ENCODE results near the gene IL22RA1.

The IL22RA1 gene

GRCh38 chr1:24136956-24137539, 5.9 kb downstream of the IL22RA1 start:
- no peak for FAIRE-seq

DNA sequence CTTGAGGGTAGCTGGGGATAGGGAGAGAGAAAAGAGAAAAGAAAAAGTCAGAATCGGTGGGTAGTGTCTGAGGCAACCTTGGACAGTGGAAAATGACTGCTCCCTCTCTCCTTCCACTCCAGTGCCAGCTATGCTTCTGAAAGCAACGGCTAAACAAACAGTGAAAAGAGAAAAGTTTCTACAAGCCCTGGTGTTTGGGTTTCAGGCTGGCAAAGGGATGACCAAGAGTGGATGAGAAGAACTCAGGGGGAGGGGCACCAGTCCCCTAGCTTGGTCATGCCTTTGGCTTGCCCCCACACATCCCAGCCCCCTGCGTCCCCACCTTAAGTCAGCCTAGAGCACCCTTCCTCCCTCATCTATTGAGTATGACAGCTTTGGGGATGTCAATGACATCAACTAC, 8.6 kb downstream of the IL22RA1 start:
- no peak for FAIRE-seq

DNA sequence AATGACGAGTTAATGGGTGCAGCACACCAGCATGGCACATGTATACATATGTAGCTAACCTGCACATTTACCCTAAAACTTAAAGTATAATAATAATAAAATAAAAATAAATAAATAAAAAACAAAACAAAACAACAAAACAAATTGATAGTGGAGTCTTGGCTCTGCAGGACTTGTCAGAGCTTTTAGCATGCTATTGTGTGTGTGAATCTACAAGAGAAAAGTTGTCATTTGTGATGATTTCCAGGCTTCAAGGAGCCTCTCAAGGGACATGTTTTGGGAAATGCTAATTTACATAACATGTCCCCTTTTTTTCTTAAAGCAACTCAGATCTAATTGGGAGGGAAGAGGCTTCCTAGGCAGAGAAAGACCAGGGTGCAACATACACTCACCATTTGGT, 9.1 kb downstream of the IL22RA1 start:
- FAIRE-seq, result no peak

DNA sequence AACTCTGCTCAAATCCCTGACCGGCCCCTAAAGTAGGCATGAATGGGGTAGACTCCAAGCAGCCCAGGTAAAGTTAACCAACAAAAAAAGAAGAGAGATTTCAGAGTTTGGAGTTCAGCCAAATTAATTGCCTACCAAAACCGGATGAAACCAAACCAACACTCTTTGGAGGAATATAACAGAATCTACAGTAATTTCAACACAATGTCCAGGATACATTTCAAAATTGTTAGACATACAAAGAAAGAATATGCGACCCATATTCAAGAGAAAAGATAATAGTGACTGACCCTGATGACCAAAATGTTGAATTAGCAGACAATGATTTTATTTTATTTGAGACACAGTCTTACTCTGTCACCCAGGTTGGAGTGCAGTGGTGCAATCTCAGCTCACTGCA, 12.6 kb downstream of the IL22RA1 start:
- no peak for FAIRE-seq

- FAIRE-seq, result no peak
Observed at GRCh38 chr1:24127801-24128363, 15.1 kb downstream of the IL22RA1 start.

DNA sequence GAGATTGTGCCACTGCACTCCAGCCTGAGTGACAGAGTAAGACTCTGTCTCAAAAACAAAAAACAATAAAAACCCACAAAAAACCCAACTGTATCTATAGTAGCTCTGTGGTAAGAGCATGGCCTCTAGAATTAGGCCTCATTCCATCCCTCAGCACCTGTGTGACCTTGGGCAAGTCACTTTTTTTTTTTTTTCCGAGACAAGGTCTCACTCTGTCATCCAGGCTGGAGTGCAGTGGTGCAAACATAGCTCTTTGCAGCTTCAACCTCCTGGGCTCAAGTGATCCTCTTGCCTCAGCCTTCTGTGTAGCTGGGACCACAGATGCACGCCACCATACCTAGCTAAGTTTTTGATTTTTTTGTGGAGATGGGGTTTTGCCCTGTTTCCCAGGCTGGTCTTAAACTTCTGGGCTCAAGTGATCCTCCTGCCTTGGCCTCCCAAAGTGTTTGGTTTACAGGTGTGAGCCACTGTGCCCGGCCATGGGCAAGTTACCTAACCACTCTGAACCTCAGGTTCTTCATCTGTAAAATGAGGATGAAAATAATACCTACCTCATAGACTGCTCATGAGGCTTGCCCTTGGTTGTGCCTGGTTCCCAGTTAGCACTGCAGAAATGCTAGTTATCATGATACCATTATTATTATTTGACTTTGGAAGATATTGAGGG, 15.7 kb downstream of the IL22RA1 start:
- FAIRE-seq, result no peak

DNA sequence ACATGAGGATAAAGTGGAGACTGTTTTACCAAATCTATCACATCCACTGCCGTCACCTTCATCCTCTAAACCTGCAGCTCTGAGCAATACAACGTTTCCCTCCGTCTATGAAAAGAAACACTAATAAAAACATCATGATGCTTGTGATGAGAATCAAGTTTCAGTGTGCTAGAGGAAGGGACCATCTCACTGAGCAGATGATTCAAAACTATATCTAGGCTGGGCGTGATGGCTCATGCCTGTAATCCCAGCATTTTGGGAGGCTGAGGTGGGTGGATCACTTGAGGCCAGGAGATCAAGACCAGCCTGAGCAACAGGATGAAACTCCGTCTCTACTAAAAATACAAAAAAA, 16.3 kb downstream of the IL22RA1 start:
- no peak for FAIRE-seq

DNA sequence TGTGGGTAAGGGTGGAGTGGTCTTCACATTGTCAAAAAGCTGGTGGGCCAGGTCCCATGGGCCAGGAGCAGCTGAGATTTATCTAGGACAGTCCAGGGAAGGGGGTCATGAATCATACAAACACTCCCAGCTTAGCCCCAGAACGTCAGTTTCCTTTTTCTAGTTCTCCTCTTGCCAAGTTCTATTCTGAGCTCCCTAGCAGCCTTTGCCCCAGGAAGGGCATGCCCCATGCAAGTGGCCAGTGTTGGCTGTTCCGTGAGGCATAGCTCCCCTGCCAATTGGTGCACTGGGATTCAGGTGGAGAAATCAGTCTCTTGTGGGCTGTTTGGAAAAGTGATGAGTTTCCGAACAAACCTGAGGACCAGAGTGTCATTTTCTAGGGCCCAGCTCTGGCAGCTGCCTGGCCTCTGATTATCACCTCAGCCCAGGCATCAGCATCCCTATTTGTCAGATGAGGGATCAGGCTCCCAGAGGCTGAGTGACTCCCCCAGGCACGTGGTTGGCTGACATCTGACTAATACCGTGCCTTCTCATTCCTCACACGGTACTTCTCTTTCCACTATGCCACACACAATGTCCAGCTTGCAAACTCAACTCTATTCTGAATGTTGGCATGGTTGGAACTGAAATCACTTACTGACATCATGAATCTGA, 16.8 kb downstream of the IL22RA1 start:
- FAIRE-seq, result no peak

DNA sequence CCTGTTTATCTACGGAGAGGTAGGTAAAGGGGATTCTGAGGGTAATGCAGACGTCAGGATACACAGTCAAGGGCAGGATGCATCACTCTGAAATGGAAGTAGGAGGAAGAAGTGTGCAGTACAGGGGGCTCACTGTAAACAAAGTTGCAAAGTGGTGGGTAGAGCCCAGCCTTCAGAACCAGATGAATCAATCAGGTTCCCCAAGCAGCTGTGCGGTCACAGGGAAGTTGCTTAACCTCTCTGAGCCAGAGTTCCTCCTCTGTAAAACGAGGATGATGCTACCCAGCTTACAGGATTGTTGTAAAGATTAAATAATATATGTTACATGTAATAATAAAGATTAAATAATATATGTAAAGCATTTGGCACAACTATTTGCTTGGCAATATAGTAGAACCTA, 17.5 kb downstream of the IL22RA1 start:
- FAIRE-seq, result no peak

DNA sequence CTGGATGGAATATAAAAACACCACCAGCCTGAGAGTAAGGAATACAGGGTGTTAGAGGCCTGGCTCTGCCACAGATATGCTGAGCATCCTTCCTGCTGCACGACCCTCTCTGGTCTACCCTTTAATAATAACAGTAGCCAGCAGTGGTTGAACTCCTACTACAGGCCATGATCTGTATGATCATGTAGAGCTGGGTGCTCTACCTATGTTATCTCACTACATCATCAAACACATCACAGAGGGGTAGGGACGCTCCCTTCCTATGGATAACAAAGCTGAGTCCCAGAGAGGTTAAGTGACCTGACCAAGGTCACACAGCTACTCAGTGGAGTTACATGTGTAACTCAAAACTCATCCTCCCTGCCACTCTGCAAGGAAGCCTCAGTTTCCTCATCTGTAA, 18.0 kb downstream of the IL22RA1 start:
- no peak for FAIRE-seq

GRCh38 chr1:24123611-24124010, 19.3 kb downstream of the IL22RA1 start:
- no peak for FAIRE-seq

DNA sequence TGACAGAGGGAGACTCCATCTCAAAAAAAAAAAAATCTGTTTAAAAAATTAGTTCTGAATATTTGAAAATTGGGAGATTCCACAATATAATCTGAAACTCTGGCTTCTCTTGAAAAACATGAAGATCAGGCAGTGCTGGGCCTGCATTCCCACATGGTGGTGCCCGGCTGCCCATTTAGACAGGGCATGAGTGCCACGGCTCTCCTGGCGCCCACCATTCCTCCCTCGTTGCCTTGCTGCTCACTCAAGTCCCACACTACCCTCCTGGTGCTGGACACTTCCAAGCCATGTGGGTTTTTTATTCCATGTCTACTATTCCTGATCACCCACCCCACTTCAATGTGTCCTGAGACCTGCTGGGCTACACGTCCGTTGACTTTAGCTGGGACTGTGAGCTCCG, 20.2 kb downstream of the IL22RA1 start:
- no peak for FAIRE-seq

- no peak for FAIRE-seq
Observed at GRCh38 chr1:24121406-24121805, 21.5 kb downstream of the IL22RA1 start.

DNA sequence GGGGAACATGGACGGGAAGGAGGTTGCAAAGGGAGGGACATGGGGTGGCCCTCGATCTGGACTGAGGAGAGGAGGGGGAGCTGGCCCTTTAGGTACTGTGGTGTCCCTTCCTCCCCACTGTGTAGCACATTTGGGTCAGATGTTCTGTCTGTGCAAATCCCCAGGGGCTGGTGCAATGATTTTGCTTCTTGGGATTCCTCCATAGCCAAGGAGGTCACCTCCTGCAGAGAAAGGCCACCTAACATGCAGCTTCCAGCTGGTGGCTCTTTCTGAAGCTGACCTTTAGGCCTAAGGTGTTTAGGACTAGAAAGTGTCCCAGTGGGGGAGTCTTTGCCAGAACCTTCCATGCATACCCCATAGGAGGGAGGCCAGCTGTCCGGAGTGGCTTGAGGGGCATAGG, 22.0 kb downstream of the IL22RA1 start:
- FAIRE-seq, result no peak

DNA sequence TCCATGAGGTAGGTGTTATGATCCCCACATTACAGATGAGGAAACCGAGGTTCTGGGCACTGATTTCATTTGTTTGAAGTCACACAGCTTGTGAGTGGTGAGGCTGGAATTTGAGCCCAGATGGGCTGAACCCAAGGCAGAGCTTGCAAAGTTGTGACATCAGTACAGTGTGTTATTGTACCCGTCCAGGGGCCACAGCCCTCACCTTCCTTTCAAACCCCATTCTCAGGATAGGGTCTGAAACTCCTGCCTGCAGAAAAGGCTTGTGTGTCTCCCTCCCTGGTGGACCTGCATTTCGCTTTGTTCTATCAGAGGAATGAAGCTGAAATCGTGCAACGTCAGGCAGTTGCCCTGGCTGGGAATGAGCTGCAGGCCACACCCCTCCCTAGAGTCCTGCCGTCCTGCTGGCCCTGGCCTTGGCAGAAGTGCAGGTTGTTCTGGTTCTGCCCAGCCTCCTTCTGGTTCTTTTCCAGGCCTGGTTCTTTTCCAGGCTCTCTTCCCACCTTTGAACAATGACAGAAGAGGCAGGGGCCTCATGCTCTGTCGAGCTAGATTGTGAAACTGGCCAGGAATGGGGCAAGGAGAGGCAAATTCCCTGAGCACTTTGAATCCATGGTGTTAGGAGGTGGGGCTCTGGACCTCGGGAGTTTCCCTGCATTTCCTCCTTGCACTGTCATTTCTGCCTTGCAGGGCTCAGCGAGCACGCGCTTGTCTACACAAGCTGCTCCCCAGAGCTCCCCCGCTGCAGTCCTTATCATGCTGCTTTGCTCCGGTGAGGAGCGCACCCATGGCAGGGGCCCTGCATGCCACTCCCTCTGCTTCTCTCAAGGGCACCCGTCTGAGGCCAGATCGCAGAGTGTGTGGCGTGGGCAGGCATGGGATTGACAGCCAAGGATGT, 22.8 kb downstream of the IL22RA1 start:
- no peak for FAIRE-seq

DNA sequence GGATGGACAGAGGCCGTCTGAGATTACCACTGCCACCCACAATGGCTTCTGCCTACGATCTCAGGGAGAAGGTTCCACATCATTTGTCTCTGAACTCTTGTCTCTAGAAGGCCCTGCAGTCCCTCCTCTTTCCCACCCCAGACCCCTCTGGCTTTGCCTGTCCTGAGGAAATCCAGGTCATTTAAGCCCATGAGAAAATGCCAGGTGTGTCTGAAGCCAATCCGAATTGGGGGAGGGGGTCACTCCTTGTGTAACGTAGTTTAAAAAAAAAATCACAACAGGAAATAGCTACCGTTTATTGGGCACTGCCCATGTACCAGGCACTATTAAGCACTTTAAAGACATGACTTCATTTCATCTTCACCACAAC, 23.5 kb downstream of the IL22RA1 start:
- FAIRE-seq, result no peak

DNA sequence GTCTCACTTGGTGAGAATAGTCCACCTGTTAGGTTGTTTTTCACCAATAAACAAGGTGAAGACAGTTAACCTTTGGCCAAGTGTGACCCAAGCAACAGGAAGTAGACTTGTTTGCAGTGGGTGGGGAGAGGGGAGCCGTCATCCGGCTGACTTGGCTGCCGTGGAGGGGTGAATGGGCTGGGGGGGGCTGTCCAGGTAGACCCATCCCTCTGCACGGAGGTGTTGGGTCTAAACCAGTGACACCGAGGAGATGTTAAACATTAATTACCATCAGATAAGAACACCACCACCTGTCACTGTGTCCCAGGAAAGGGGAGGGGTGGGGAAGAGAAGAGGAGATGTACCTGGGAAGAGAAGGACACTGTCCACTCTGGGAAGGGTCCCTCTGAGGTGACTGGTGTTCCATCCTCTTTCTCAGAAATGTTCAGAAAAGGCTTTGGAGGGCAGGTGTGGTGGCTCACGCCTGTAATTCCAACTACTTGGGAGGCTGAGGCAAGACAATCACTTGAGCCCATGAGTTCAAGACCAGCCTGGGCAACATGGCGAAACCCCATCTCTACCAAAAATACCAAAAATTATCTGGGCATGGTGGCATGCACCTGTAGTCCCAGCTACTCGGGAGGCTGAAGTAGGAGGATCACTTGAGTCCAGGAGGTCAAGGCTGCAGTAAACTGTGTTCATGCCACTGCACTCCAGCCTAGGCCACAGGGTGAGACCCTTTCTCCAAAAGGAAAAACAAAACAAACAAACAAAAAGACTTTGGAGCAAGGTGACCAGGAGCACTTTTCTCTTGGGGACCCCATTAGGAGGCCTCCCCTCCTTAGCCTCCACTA, 24.3 kb downstream of the IL22RA1 start:
- FAIRE-seq, result no peak

DNA sequence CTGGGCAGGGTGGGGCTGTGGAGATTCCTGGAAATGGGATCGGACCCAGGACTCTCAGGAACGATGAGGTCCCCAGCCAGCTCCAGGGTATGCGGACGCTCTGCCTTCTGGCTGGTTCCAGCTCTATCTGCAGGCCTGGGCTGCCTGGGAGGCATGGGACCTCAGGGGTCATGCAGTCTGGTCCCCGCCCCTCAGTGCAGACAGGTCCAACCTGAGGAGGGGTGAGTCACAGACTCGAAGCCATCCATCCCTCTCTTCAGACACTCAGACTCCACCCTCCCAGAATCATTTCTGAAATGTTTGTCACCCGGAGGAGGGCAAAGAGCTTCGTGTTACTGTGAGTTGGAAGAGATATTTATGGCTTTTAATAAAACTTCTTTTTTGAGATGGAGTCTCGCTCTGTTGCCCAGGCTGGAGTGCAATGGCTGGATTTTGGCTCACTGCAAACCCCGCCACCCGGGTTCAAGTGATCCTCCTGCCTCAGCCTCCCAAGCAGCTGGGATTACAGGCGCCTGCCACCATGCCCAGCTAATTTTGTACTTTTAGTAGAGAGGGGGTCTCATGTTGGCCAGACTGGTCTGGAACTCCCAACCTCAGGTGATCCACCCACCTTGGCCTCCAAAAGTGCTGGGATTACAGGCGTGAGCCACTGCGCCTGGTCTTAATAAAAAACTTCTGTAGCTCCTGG, 25.1 kb downstream of the IL22RA1 start:
- no peak for FAIRE-seq

DNA sequence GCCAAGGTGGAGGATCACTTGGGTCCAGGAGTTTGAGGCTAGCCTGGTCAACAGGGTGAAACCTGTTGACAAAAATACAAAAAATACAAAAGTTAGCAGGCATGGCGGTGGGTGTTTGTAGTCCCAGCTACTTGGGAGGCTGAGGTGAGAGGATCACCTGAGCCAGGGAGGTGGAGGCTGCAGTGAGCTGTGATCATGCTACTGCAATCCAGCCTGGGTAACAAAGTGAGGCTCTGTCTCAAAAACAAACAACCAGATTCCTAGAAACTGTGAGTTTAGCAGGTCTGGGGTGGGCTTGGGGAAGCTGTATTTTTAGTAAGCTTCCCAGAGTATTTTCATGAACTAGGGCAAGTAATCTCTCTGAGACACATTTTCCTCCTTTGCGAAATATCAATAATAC, 25.8 kb downstream of the IL22RA1 start:
- FAIRE-seq, result no peak

GRCh38 chr1:24114753-24115152, 28.2 kb downstream of the IL22RA1 start:
- no peak for FAIRE-seq

DNA sequence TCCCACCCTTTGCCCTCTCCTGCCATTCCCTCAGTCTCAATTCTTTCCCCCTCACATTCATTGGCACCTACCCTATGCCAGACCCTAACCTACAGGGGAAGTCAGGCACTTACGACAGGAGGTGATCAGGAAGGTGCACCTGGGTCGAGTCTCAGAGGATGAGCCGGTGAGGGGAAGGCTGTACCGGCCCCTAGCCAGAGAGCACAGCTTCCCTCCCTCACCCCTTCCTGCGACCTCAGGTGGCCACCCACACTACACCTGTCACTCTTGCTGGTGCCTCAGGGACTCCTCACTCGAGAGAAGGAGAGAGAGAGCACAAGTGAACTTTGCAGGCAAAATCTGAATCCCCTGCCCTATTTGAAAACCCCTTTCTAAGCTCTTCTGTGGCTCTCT, 29.3 kb downstream of the IL22RA1 start:
- no peak for FAIRE-seq

All from islet of Langerhans (tissue), 1 donor.